SU-DHL-6 (cell line): ENCODE measurements around the gene SARDH.

Experiments
- H2AFZ ChIP-seq: fragments of 200-600 bp; sonication (generic); 2 replicates; pipeline ENCODE4 v1.6.1; 2014; ENCODE audit warnings: low read depth, mild to moderate bottlenecking, moderate library complexity, mixed read lengths, antibody characterized with exemption, low read length; ENCODE audit not compliant: severe bottlenecking
- H3F3A ChIP-seq: fragments of 200-600 bp; shearing (Covaris generic); 2 replicates; pipeline ENCODE4 v1.6.0; 2016; ENCODE audit warnings: antibody characterized with exemption, mild to moderate bottlenecking; ENCODE audit not compliant: insufficient read depth
- H3K27ac ChIP-seq: fragments of 200-600 bp; sonication (generic); 2 replicates; pipeline ENCODE4 v1.5.1; 2016; ENCODE audit warnings: low read depth, mild to moderate bottlenecking, low read length, moderate library complexity, mixed read lengths
- H3K27me3 ChIP-seq: fragments of 200-600 bp; sonication (generic), shearing (Covaris generic); 2 replicates; pipeline ENCODE4 v1.6.0; 2014; ENCODE audit warnings: mild to moderate bottlenecking, low read length
- H3K36me3 ChIP-seq: fragments of 200-600 bp; sonication (generic); 2 replicates; pipeline ENCODE4 v1.6.1; 2014; ENCODE audit warnings: mild to moderate bottlenecking, low read length, mixed read lengths
- H3K4me2 ChIP-seq: fragments of 300-600, 200-600 bp; shearing (Covaris generic), sonication (generic); 2 replicates; pipeline ENCODE4 v1.6.0; 2014; ENCODE audit warnings: low read length, low read depth, mild to moderate bottlenecking; ENCODE audit not compliant: poor library complexity, severe bottlenecking
- H3K4me3 ChIP-seq: fragments of 200-600 bp; sonication (generic); 2 replicates; pipeline ENCODE4 v1.5.1; 2014; ENCODE audit warnings: antibody characterized with exemption, low read length, mild to moderate bottlenecking, mixed read lengths; ENCODE audit not compliant: insufficient read depth, poor library complexity, severe bottlenecking
- H3K79me2 ChIP-seq: fragments of 200-600 bp; sonication (generic); 2 replicates; pipeline ENCODE4 v1.6.1; 2014; ENCODE audit warnings: mild to moderate bottlenecking, low read length, moderate library complexity; ENCODE audit not compliant: insufficient read depth
- H3K9ac ChIP-seq: fragments of 200-600 bp; sonication (generic); 2 replicates; pipeline ENCODE4 v1.7.0; 2014; ENCODE audit warnings: mild to moderate bottlenecking, low read length
- H3K9me2 ChIP-seq: fragments of 200-600 bp; sonication (generic); replicated peaks from 2 replicates; pipeline ENCODE4 v1.6.1; 2014; ENCODE audit warnings: low read length; ENCODE audit not compliant: insufficient read depth
- H3K9me3 ChIP-seq: fragments of 200-600 bp; sonication (generic); 2 replicates; pipeline ENCODE4 v1.6.1; 2014; ENCODE audit warnings: low read length, mixed read lengths; ENCODE audit not compliant: insufficient read depth
- H4K20me1 ChIP-seq: fragments of 200-600 bp; sonication (generic); 2 replicates; pipeline ENCODE4 v1.6.1; 2014; ENCODE audit warnings: low read depth, mild to moderate bottlenecking, antibody characterized with exemption, low read length, moderate library complexity, mixed read lengths
- CTCF ChIP-seq: fragments of 200-600 bp; sonication (generic); IDR thresholded peaks from one replicate; pipeline ENCODE4 v1.5.1; 2017; ENCODE audit warnings: antibody characterized with exemption, mild to moderate bottlenecking, low read length, moderate library complexity; ENCODE audit not compliant: insufficient read depth, poor library complexity, severe bottlenecking
- EZH2phosphoT487 ChIP-seq: fragments of 200-600 bp; sonication (generic), shearing (Covaris generic); conservative IDR thresholded peaks from 2 replicates; pipeline ENCODE4 v1.6.1; 2018; ENCODE audit warnings: mild to moderate bottlenecking, antibody characterized with exemption, low read length, moderate library complexity, mixed read lengths

Gene SARDH

GRCh38 chr9:133771486-133772482, 33.6 kb upstream of the SARDH start:
- H3K79me2 ChIP-seq = no peaks in the 10 kb centered on the region

GRCh38 chr9:133770076-133770777, 32.1 kb upstream of the SARDH start:
- peaks cover 4% of the 10 kb centered on the region; the same call in 1 of the 2 replicates for H3K9me3 ChIP-seq
- H3K9me2 ChIP-seq = no peaks in the 10 kb centered on the region
- no peak overlapping the region for H2AFZ ChIP-seq
- H3K36me3 ChIP-seq = peaks cover 20% of the 10 kb centered on the region; the same call in 1 of the 2 replicates
- H3K4me3 ChIP-seq = no peak overlapping the region
- no peak overlapping the region for H3K27ac ChIP-seq
- H3K4me2 ChIP-seq = no peak overlapping the region
- no peak overlapping the region for H3K9ac ChIP-seq
- TF ChIP-seq EZH2phosphoT487 (no peak), CTCF (no peak)
- H3K79me2 ChIP-seq = no peaks in the 10 kb centered on the region
- no peaks in the 10 kb centered on the region for H4K20me1 ChIP-seq
- H3K27me3 ChIP-seq = no peaks in the 10 kb centered on the region
- H3F3A ChIP-seq = no peaks in the 10 kb centered on the region

More at GRCh38 chr9:133771486-133772482, 33.6 kb upstream of the SARDH start:
- H3K4me3 ChIP-seq = no peak overlapping the region
- H3K27ac ChIP-seq = no peak overlapping the region
- no peaks in the 10 kb centered on the region for H4K20me1 ChIP-seq
- H3K27me3 ChIP-seq = no peaks in the 10 kb centered on the region
- H3K36me3 ChIP-seq = peaks cover 18% of the 10 kb centered on the region; the same call in 1 of the 2 replicates
- H3K9ac ChIP-seq = no peak overlapping the region
- H2AFZ ChIP-seq = no peak overlapping the region
- no peak for TF ChIP-seq CTCF
- TF ChIP-seq EZH2phosphoT487 = no peak
- H3K4me2 ChIP-seq = no peak overlapping the region
- H3K9me2 ChIP-seq = no peaks in the 10 kb centered on the region
- H3K9me3 ChIP-seq = peaks cover 4% of the 10 kb centered on the region; the same call in 1 of the 2 replicates
- no peaks in the 10 kb centered on the region for H3F3A ChIP-seq

- Histone ChIP-seq H3K36me3 (peaks cover 20% of the 10 kb centered on the region; the same call in 1 of the 2 replicates), H3K27me3 (no peaks in the 10 kb centered on the region), H3F3A (no peaks in the 10 kb centered on the region), H3K27ac (no peak overlapping the region), H3K4me2 (no peak overlapping the region), H3K9me2 (no peaks in the 10 kb centered on the region), H3K9ac (no peak overlapping the region), H3K4me3 (no peak overlapping the region), H3K9me3 (peaks cover 4% of the 10 kb centered on the region; the same call in 1 of the 2 replicates), H2AFZ (no peak overlapping the region), H4K20me1 (no peaks in the 10 kb centered on the region), H3K79me2 (no peaks in the 10 kb centered on the region)
- TF ChIP-seq EZH2phosphoT487 (no peak), CTCF (no peak)
Measured at GRCh38 chr9:133769511-133770075, 31.4 kb upstream of the SARDH start.
